Parathyroid adenoma (tissue), 2 donors: Measurements from ENCODE around the gene FLRT2.

ENCODE experiments used
- H2AFZ ChIP-seq: fragments of 300-600 bp; sonication (generic); one replicate; pipeline ENCODE4 v1.7.0; 2017; ENCODE audit warnings: antibody characterized with exemption, mild to moderate bottlenecking
- H3K27ac ChIP-seq: fragments of 300-600 bp; sonication (generic); one replicate; pipeline ENCODE4 v1.7.0; 2017
- H3K27me3 ChIP-seq: fragments of 300-600 bp; sonication (generic); one replicate; pipeline ENCODE4 v1.7.0; 2017; ENCODE audit warnings: low read length; ENCODE audit not compliant: control insufficient read depth, insufficient read depth
- H3K36me3 ChIP-seq: fragments of 300-600 bp; sonication (generic); one replicate; pipeline ENCODE4 v1.7.0; 2017; ENCODE audit warnings: low read length; ENCODE audit not compliant: control insufficient read depth, insufficient read depth
- H3K4me1 ChIP-seq: fragments of 300-600 bp; sonication (generic); one replicate; pipeline ENCODE4 v1.7.0; 2017; ENCODE audit warnings: control low read depth
- H3K4me2 ChIP-seq: fragments of 300-600 bp; sonication (generic); one replicate; pipeline ENCODE4 v1.7.0; 2017; ENCODE audit warnings: low read length
- H3K4me3 ChIP-seq: fragments of 300-600 bp; sonication (generic); one replicate; pipeline ENCODE4 v1.7.0; 2017; ENCODE audit warnings: low read depth, low read length
- H3K79me2 ChIP-seq: fragments of 300-600 bp; sonication (generic); one replicate; pipeline ENCODE4 v1.7.0; 2017; ENCODE audit warnings: control low read depth
- H3K9ac ChIP-seq: fragments of 300-600 bp; sonication (generic); one replicate; pipeline ENCODE4 v1.7.0; 2017; ENCODE audit warnings: mild to moderate bottlenecking
- H3K9me3 ChIP-seq: fragments of 300-600 bp; sonication (generic); one replicate; pipeline ENCODE4 v1.7.0; 2017; ENCODE audit warnings: low read length; ENCODE audit not compliant: control insufficient read depth
- CTCF ChIP-seq: fragments of 300-600 bp; sonication (generic); IDR thresholded peaks from one replicate; pipeline ENCODE4 v1.7.0; 2017; ENCODE audit warnings: antibody characterized with exemption, mild to moderate bottlenecking
- donor health status: primary hyperparathyroidism.

FLRT2 gene

DNA sequence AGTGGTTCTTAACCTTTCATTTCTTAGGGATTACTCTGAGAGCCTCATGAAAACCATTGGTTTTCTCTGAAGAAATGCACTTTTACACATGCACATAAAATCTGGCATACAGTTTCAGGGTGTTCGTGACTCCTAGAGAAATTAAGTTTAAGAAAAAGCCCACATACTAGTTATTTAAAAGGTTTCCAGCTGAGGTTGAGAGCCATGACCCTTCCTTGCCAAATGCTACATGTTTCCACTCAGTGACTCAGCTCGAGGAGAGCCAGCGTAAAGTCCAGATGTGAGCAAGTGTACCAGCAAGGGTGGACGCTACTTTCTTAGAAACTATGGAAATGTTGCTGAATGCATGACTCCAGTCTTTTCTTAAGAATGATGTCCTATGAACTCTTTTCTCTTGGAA is 42.7 kb upstream of the FLRT2 start:
- no peaks in the 10 kb centered on the region for H3K79me2 ChIP-seq
- no peaks in the 10 kb centered on the region for H3K9me3 ChIP-seq
- no peak overlapping the region for H3K9ac ChIP-seq
- H3K4me3 ChIP-seq, result no peak overlapping the region
- no peak overlapping the region for H2AFZ ChIP-seq
- H3K4me2 ChIP-seq, result no peak overlapping the region
- no peaks in the 10 kb centered on the region for H3K4me1 ChIP-seq
- H3K36me3 ChIP-seq, result no peaks in the 10 kb centered on the region
- TF ChIP-seq CTCF, result no peak
- no peak overlapping the region for H3K27ac ChIP-seq
- no peaks in the 10 kb centered on the region for H3K27me3 ChIP-seq

- Histone ChIP-seq H3K4me2 (no peak overlapping the region), H2AFZ (no peak overlapping the region), H3K9me3 (no peaks in the 10 kb centered on the region), H3K27ac (no peak overlapping the region), H3K4me3 (no peak overlapping the region), H3K36me3 (no peaks in the 10 kb centered on the region), H3K79me2 (no peaks in the 10 kb centered on the region), H3K9ac (no peak overlapping the region), H3K4me1 (no peaks in the 10 kb centered on the region), H3K27me3 (no peaks in the 10 kb centered on the region)
- no peak for TF ChIP-seq CTCF
Measured at GRCh38 chr14:85501751-85502150, 28.2 kb upstream of the FLRT2 start.

- no peak overlapping the region for H2AFZ ChIP-seq
- H3K79me2 ChIP-seq, result no peaks in the 10 kb centered on the region
- no peak overlapping the region for H3K4me3 ChIP-seq
- H3K27me3 ChIP-seq, result no peaks in the 10 kb centered on the region
- no peaks in the 10 kb centered on the region for H3K36me3 ChIP-seq
- H3K9me3 ChIP-seq, result no peaks in the 10 kb centered on the region
- H3K27ac ChIP-seq, result no peak overlapping the region
- H3K4me1 ChIP-seq, result no peaks in the 10 kb centered on the region
- H3K4me2 ChIP-seq, result no peak overlapping the region
- no peak for TF ChIP-seq CTCF
- no peak overlapping the region for H3K9ac ChIP-seq
Measured at GRCh38 chr14:85508863-85509262, 21.1 kb upstream of the FLRT2 start.

GRCh38 chr14:85512451-85512850 is 17.5 kb upstream of the FLRT2 start:
- no peaks in the 10 kb centered on the region for H3K9me3 ChIP-seq
- H3K27me3 ChIP-seq, result no peaks in the 10 kb centered on the region
- H3K4me3 ChIP-seq, result no peak overlapping the region
- no peaks in the 10 kb centered on the region for H3K79me2 ChIP-seq
- H2AFZ ChIP-seq, result no peak overlapping the region
- no peak overlapping the region for H3K27ac ChIP-seq
- no peaks in the 10 kb centered on the region for H3K4me1 ChIP-seq
- TF ChIP-seq CTCF, result no peak
- H3K36me3 ChIP-seq, result no peaks in the 10 kb centered on the region
- H3K9ac ChIP-seq, result no peak overlapping the region
- no peak overlapping the region for H3K4me2 ChIP-seq

GRCh38 chr14:85514487-85514886 is 15.5 kb upstream of the FLRT2 start:
- H2AFZ ChIP-seq, result no peak overlapping the region
- no peak overlapping the region for H3K4me3 ChIP-seq
- no peak for TF ChIP-seq CTCF
- no peak overlapping the region for H3K4me2 ChIP-seq
- no peaks in the 10 kb centered on the region for H3K4me1 ChIP-seq
- no peaks in the 10 kb centered on the region for H3K36me3 ChIP-seq
- H3K27ac ChIP-seq, result no peak overlapping the region
- no peaks in the 10 kb centered on the region for H3K79me2 ChIP-seq
- no peak overlapping the region for H3K9ac ChIP-seq
- no peaks in the 10 kb centered on the region for H3K27me3 ChIP-seq
- no peaks in the 10 kb centered on the region for H3K9me3 ChIP-seq
